DND-41 (cell line): ENCODE data around the gene CAPZA1.
A peak's percentile ranks its signal among the peaks of the same experiment; 100 is the strongest.

Experiments used
- ATAC-seq: fragments of 200-7000 bp; cut with Tn5 transposase; 3 replicates; pipeline ENCODE4 v1.9.1; 2021; ENCODE audit warnings: low read depth; ENCODE audit not compliant: insufficient read depth
- DNase-seq: peaks from one replicate; pipeline ENCODE4 v3.0.0-alpha.2; 2020
- H2AFZ ChIP-seq: 2 replicates; pipeline ENCODE4 v1.6.0; 2012; ENCODE audit warnings: low read depth, low read length
- H3K27ac ChIP-seq: 2 replicates; pipeline ENCODE4 v1.5.1; 2012; ENCODE audit warnings: low read length, inconsistent platforms
- H3K27me3 ChIP-seq: fragments of 200-600 bp; sonication (generic); 2 replicates; pipeline ENCODE4 v1.6.0; 2012; ENCODE audit warnings: low read length, mild to moderate bottlenecking, inconsistent platforms; ENCODE audit not compliant: insufficient read depth, poor library complexity
- H3K36me3 ChIP-seq: 2 replicates; pipeline ENCODE4 v1.5.1; 2012; ENCODE audit warnings: low read length, inconsistent platforms; ENCODE audit not compliant: insufficient read depth
- H3K4me1 ChIP-seq: 2 replicates; pipeline ENCODE4 v1.5.1; 2012; ENCODE audit warnings: mild to moderate bottlenecking, low read length; ENCODE audit not compliant: insufficient read depth
- H3K4me2 ChIP-seq: 2 replicates; pipeline ENCODE4 v1.6.0; 2012; ENCODE audit warnings: mild to moderate bottlenecking, moderate library complexity, low read length, inconsistent platforms; ENCODE audit not compliant: insufficient read depth
- H3K4me3 ChIP-seq, 2 experiments: fragments of 200-600 bp in 1 of 2; shearing (Covaris generic) in 1 of 2; 2 replicates each; pipeline ENCODE4 v1.5.1; 2012 to 2016; ENCODE audit warnings: inconsistent platforms in 2 of 2, low read length in 2 of 2, mild to moderate bottlenecking in 2 of 2, low read depth in 1 of 2, moderate library complexity in 1 of 2
- H3K79me2 ChIP-seq: 2 replicates; pipeline ENCODE4 v1.6.0; 2012; ENCODE audit warnings: low read length, inconsistent platforms; ENCODE audit not compliant: insufficient read depth
- H3K9ac ChIP-seq: 2 replicates; pipeline ENCODE4 v1.6.0; 2012; ENCODE audit warnings: low read depth, mild to moderate bottlenecking, inconsistent platforms, low read length, moderate library complexity
- H3K9me3 ChIP-seq: 2 replicates; pipeline ENCODE4 v1.5.1; 2012; ENCODE audit warnings: low read length, moderate library complexity, mild to moderate bottlenecking, inconsistent platforms; ENCODE audit not compliant: insufficient read depth, severe bottlenecking
- H4K20me1 ChIP-seq: 2 replicates; pipeline ENCODE4 v1.6.0; 2012; ENCODE audit warnings: low read length; ENCODE audit not compliant: insufficient read depth
- EZH2 ChIP-seq: IDR thresholded peaks from 3 replicates; pipeline ENCODE4 v1.6.1; 2012; ENCODE audit warnings: borderline replicate concordance, low read depth, mild to moderate bottlenecking, moderate library complexity, low read length, inconsistent platforms; ENCODE audit not compliant: severe bottlenecking
- TF ChIP-seq, protein P1 (sequence below): IDR thresholded peaks from 2 replicates; pipeline ENCODE4 v1.5.1; 2012; ENCODE audit warnings: borderline replicate concordance, low read length, moderate library complexity, mild to moderate bottlenecking; ENCODE audit not compliant: poor library complexity, severe bottlenecking; ENCODE audit errors: extremely low read depth

The CAPZA1 gene

DNA sequence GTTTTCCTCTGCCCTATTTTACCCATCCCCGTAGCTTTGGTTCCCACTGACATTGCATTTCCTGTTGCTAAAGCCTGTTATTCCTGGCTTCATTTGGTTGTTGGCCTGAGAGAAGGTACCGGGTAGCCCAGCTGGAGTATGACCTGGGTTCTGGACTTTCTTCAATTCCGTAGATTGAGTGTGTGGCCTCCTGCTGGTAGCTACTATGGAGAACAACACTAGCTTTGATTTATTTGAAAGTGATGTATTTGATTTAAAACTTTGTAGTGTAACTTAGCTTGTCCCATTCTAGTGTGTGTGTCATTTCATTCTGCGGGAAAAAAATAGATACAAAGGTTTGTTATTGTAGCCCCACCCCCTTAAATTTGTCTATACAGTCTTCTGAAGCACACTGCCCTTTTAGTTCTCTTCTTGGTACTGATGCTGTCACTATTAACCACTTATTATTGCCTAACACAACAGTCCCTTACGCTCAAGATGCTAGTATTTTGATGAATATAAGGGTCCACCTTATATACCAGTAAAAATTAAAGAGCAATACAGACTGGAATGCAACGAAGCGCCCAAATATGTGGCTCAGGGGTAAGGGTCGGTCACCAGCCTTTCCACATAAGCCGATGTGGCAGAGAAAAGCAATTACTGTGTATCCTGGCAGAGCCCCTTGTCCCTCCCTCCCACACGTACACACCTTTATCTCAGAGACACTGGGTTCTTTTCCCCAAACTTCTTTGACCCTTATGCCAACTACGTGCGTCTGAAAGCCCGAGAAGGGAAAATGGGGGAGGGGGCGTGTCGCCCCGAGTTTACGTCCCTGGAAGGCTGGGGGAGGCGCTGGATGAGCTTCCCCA lies 54.2 kb downstream of the CAPZA1 start:
- Histone ChIP-seq H3K79me2 (peaks cover 42% of the 10 kb centered on the region), H3K4me3 (peak overlapping the region; percentile 58 to 68), H3K9me3 (no peaks in the 10 kb centered on the region), H3K4me1 (peaks cover 34% of the 10 kb centered on the region), H3K27me3 (no peaks in the 10 kb centered on the region), H2AFZ (peak overlapping the region; percentile 93), H3K4me2 (peak overlapping the region; percentile 95), H3K9ac (peak overlapping the region; percentile 86), H3K27ac (peak overlapping the region; percentile 88), H4K20me1 (no peaks in the 10 kb centered on the region), H3K36me3 (peaks cover 50% of the 10 kb centered on the region)
- DNase-seq (no peak), ATAC-seq (peak; percentile 19; the same call in 2 of the 3 replicates)
- no peak for TF ChIP-seq EZH2
- TF ChIP-seq, protein P1, sequence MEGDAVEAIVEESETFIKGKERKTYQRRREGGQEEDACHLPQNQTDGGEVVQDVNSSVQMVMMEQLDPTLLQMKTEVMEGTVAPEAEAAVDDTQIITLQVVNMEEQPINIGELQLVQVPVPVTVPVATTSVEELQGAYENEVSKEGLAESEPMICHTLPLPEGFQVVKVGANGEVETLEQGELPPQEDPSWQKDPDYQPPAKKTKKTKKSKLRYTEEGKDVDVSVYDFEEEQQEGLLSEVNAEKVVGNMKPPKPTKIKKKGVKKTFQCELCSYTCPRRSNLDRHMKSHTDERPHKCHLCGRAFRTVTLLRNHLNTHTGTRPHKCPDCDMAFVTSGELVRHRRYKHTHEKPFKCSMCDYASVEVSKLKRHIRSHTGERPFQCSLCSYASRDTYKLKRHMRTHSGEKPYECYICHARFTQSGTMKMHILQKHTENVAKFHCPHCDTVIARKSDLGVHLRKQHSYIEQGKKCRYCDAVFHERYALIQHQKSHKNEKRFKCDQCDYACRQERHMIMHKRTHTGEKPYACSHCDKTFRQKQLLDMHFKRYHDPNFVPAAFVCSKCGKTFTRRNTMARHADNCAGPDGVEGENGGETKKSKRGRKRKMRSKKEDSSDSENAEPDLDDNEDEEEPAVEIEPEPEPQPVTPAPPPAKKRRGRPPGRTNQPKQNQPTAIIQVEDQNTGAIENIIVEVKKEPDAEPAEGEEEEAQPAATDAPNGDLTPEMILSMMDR: peak; percentile 46

DNA sequence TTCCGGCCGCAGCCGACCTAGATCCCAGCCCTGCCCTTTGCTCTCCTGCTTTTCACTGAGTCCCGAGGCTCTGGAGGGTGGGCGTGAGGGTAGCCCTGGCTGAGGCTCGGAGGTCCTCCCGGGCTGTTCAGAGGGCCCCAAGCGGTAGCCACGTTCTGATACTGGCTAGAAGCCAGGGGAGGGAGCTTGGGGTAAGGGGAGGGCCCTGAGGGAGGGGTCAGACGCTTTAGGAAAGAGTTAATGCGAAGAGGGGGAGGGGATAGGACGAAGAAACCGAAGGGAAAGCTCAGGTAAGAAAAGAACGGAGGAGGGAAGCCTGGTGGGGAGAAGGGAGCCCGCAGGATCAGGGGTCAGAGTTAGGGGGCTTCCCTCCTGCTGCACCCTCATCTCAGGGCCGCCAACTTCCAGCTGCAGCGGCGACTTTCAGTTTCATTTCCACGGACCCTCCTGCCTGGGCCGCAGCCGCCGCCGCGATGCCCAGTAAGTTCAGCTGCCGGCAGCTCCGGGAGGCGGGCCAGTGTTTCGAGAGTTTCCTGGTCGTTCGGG lies 54.9 kb downstream of the CAPZA1 start, which contains the start of gene MOV10:
TSS of gene MOV10 (plus strand) at position 220 of the 546 bp plus-strand sequence. CDS start at position 474, 254 bp downstream.
- Histone ChIP-seq H4K20me1 (no peaks in the 10 kb centered on the region), H3K27ac (peak within 1 kb of the TSS; percentile 88), H3K79me2 (peaks cover 49% of the 10 kb centered on the region), H3K9ac (peak within 1 kb of the TSS; percentile 86), H3K9me3 (no peaks in the 10 kb centered on the region), H3K4me3 (peak within 1 kb of the TSS; percentile 58 to 68), H2AFZ (peak within 1 kb of the TSS; percentile 93), H3K36me3 (peaks cover 43% of the 10 kb centered on the region), H3K27me3 (no peaks in the 10 kb centered on the region), H3K4me2 (peak within 1 kb of the TSS; percentile 95), H3K4me1 (peaks cover 34% of the 10 kb centered on the region)
- TF ChIP-seq, protein P1: no peak
- TF ChIP-seq EZH2: no peak
- ATAC-seq (peak; percentile 74), DNase-seq (peak; percentile 76)

DNA sequence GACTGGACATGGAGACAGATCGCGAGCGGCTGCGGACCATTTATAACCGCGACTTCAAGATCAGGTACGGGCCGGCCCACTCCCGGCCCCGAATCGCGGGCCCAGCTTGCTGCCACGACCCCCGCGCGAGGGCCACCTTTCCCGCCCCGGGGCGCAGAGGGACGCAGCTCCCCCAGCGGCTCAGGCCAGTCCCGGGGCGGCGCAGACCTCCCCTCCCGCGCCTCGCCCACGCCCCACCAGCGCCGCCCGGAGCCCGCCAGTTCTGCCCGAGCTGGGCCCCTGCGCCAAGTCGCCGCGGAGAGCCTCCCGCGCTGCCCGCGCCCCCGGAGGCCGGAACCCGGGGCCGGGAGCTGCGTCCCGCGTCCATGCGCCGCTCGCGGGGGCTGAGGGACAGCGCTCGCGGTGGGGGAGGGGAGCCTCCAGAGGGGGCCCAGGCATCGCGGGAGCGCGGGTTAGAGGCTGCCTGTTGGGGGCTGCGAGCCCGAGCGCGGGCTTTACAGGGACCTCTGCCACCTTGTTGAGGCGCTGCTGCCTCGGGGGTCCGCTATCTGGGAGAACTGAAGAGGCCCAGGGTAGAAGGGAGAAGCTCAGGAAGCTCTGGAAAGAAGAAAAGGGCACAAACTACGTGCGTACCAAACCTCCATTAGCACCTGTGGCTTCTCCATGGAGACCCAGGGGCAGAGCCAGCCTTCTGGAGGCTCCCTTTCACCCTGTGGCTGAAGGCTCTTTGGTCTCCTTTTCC lies 55.5 kb downstream of the CAPZA1 start:
- TF ChIP-seq, protein P1: peak; percentile 16
- TF ChIP-seq EZH2: no peak
- Histone ChIP-seq H3K27me3 (no peaks in the 10 kb centered on the region), H3K9me3 (no peaks in the 10 kb centered on the region), H4K20me1 (no peaks in the 10 kb centered on the region), H3K9ac (peak overlapping the region; percentile 86), H3K4me3 (peak overlapping the region; percentile 58 to 68), H3K36me3 (peaks cover 36% of the 10 kb centered on the region), H3K79me2 (peaks cover 55% of the 10 kb centered on the region), H3K4me2 (peak overlapping the region; percentile 95), H2AFZ (peak overlapping the region; percentile 93), H3K4me1 (peaks cover 34% of the 10 kb centered on the region), H3K27ac (peak overlapping the region; percentile 88)
- ATAC-seq (peak; percentile 66), DNase-seq (peak; percentile 70)
